GM13977 (cell line): ENCODE data around the gene MMRN2.
A peak's percentile ranks its signal among the peaks of the same experiment; 100 is the strongest.
"Not testable (repeated sequence)": the region's sequence is repeated elsewhere in the genome, so short reads cannot be mapped to it uniquely, and the experiment has no call there.

Experiments
- DNase-seq: peaks from one replicate; pipeline ENCODE4 v3.0.0; 2012; ENCODE audit warnings: low spot score
- in situ Hi-C: fragments of 300-500 bp; cut with MboI; formaldehyde crosslinking; loops from one replicate; pipeline ENCODE4 v1.12.0; 2022; ENCODE audit warnings: low sequenced_read_pairs, low pct_unique_long_range_greater_than_20kb, mixed read lengths, inconsistent platforms; ENCODE audit not compliant: unreplicated experiment
- TF ChIP-seq, protein P1 (sequence below): IDR thresholded peaks from 2 replicates; pipeline ENCODE4 v1.5.1; 2012; ENCODE audit warnings: mild to moderate bottlenecking, control low read depth; ENCODE audit not compliant: insufficient read depth; ENCODE audit errors: extremely low read depth, missing control alignments

Gene MMRN2

DNA sequence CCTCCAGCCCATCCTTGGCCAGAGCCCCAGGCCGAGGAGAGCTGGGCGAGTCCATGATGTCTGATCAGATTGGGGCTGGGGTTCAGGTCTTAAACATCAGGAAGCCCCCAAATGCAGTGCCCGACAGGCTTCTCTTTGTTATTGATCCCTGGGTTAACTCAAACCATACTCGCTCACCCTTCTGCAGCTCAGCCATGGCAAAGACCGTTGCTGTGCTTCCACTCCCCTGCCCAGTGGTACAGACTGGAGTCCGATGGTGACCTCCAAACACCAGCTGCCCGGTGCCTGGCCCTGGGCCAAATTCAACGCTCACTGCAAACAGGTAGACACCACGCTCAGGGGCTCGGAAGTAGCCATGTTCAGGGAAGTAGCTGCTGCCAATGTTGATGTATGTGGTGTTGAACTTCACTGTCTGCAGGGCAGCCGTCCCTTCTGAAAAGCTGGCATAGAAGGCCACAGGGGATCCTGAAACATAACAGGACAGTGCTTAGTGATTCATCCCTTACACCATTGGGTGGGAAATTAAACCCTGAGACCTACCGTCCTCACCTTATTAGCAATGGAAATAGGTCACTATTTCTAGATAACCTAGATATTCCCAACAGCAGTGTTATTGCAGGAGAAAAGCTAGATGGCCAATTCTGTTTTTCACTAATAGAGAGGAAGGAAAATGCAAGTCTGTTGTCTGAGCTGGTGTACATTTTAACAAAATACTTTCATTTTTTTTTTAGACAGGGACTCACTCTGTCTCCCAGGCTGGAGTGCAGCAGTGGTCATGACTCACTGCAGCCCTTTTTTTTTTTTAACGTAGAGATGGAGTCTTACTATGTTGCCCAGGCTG is 20.5 kb downstream of the MMRN2 start:
- TF ChIP-seq, protein P1, sequence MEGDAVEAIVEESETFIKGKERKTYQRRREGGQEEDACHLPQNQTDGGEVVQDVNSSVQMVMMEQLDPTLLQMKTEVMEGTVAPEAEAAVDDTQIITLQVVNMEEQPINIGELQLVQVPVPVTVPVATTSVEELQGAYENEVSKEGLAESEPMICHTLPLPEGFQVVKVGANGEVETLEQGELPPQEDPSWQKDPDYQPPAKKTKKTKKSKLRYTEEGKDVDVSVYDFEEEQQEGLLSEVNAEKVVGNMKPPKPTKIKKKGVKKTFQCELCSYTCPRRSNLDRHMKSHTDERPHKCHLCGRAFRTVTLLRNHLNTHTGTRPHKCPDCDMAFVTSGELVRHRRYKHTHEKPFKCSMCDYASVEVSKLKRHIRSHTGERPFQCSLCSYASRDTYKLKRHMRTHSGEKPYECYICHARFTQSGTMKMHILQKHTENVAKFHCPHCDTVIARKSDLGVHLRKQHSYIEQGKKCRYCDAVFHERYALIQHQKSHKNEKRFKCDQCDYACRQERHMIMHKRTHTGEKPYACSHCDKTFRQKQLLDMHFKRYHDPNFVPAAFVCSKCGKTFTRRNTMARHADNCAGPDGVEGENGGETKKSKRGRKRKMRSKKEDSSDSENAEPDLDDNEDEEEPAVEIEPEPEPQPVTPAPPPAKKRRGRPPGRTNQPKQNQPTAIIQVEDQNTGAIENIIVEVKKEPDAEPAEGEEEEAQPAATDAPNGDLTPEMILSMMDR = peak; percentile 3
- DNase-seq = no peak
- in situ Hi-C loops = no loop called here

DNA sequence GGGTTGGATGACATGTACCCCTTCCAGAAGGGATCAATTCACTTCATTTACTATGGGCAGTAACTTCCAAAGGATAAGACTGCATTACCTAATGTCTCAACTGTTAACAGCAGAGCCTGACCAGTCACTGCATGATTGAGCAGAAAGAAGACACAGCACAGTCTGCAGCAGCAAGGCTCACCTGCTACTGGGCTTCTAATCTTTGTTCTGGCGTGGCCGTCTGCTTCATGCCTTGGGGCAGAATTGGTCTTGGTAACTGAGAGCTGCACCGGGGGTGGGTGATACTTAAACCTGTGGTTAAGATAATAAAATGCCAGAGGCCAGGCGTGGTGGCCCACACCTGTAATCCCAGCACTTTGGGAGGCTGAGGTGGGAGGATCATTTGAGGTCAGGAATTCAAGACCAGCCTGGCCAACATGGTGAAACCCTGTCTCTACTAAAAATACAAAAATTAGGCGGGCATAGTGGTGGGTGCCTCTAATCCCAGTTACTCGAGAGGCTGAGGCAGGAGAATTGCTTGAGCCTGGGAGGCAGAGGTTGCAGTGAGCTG is 23.2 kb downstream of the MMRN2 start:
- in situ Hi-C loops = not testable (repeated sequence)
- peak; percentile 7 for DNase-seq

DNA sequence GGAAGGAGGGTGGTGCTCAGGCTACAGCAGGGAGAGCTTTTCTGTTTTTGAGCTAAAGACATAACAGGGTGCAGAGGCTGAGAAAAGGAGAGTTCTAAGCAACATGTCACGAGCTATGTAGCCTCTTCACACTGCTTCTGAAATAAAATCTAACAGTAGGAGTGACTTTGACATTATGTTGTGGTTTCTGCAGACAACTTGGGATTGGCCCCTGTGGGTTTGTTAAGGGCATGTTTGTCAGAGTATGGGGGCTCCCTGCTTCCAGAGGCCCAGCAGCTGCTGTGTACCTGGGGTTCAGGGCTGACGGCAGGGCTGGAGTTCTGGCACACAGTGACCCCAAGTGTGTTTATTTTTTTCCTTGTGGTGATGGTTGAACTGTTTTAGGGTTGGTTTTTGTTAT is 24.7 kb downstream of the MMRN2 start:
- TF ChIP-seq, protein P1 = no peak
- DNase-seq = no peak
- in situ Hi-C loops = no loop called here

DNA sequence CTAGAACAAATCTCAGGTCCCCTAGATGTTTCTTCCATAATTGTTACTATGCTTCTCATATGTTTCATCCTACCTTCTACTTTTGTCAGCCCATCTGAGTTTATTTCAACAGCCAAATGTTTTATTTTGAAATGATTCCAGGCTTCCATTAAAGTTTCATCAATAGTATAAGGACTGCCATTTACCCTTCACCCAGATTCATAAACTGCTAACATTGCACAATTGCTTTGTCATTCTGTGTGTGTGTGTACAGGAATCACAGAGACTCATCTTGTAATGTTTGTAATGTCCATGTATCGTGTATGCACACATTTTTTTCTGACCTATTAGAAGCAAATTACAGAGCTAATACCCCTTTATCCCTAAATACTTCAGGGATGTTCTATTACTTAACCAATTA is 25.5 kb downstream of the MMRN2 start:
- DNase-seq = no peak
- in situ Hi-C loops = no loop called here
- TF ChIP-seq, protein P1 = no peak

DNA sequence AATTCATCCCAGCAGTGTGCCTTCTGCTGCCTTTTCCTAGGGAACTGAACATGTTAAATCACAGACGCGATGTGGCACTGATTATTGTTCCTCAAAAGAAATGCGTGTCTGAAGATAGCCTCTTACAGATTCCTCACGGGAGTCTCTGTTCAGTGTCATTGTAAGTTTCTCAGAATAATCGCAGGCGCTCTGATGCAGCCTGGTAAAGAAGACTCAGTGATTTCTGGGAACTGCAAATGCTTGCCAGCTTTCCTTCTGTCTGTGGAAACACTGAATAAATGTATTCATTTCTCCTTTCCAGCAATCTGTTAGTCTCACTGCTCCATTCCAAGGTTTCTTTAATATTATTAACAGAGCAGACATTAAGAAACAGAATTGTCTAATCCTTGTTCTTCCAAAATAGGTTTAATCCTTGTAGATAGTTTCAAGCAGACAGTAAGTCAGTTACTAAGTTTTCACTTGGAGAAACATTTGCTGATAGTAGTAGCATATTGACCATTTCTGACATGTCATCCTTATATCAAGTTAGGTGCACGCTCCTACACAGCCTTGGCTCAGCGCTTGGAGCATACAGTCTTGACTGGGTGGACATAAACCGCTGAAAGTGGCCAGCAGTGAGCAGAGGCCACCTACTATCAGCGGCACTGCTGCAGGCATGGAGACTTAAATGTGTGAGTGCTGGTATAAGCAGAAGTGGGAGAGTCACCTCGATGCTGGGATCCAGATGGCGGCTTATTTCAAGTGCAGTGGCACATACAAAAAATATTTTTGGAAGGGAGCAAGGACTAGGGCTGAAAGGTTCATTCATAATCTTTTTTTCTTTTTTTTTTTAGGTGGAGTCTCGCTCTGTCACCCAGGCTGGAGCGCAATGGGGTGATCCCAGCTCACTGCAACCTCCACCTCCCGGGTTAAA is 27.7 kb downstream of the MMRN2 start:
- DNase-seq = no peak
- in situ Hi-C loops = no loop called here
- TF ChIP-seq, protein P1 = no peak

DNA sequence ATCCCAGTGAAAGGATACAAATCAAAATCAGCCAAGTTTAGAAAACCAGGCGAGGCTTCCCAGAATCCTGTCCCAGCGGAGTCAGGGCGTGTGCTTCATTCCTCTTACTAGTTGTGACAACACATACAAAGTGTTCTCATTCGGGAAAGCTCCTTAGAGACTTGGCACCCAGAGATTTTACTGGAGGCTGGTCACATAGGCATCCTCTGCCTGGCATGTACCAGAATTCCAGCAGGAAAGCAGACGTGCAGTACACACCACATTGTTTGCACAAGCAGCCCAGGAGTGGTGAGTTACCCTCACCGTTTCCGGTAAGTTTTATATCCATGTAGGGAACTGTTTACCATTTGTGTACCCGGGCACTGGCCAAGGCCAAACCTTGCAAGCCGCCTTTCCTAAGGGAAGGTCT is 34.9 kb downstream of the MMRN2 start:
- no peak for DNase-seq
- in situ Hi-C loops = no loop called here
- TF ChIP-seq, protein P1 = no peak

DNA sequence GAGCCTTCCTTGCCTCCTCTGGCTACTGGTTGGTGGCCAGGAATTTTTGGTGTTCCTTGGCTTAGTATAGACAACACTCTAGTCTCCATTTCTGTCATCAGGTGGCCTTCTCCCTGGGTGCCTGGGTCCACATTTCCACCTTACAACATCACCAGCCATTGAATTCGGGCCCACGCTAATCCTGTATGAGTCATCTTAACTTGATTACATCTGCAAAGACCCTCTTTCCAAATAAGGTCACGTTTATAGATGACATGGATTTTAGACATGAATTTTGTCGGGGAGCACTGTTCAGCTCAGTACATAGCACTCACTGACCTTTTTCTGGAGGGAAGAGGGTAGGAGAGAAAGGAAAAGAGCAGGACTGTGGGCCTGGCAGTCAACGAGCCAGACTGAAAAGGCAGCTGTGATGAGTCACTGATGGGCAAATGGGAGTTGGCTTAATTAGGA is 39.4 kb downstream of the MMRN2 start:
- DNase-seq = no peak
- TF ChIP-seq, protein P1 = no peak
- in situ Hi-C loops = no loop called here
